Breast epithelium (tissue), 4 donors: ENCODE measurements around the gene EEPD1. TPM values are rescaled to one million over a fixed set of nuclear protein-coding genes. Genes with fewer than 3 reads are reported as not detected.

Experiments used
- DNase-seq, 2 donors: peaks; one replicate each; pipeline ENCODE4 v3.0.0-alpha.2; 2019; ENCODE audit warnings: low spot score in 2 of 2
- H3K27ac ChIP-seq, 2 donors: fragments of 200-600 bp; sonication (generic) in 1 of 2; one replicate each; pipeline ENCODE4 v1.5.1; 2016 to 2019; ENCODE audit warnings: mild to moderate bottlenecking in 1 of 2
- H3K27me3 ChIP-seq, 2 donors: fragments of 200-600 bp; sonication (generic) in 1 of 2; one replicate each; pipeline versions ENCODE4 v1.5.1 to v1.6.0; 2017 to 2019; ENCODE audit warnings: control low read depth in 1 of 2, mild to moderate bottlenecking in 1 of 2
- H3K36me3 ChIP-seq: fragments of 200-600 bp; one replicate; pipeline ENCODE4 v1.5.1; 2019
- H3K4me1 ChIP-seq, 2 donors: fragments of 200-600 bp; sonication (generic); one replicate each; pipeline ENCODE4 v1.5.1; 2016 to 2019; ENCODE audit warnings: control low read depth in 1 of 2
- H3K4me3 ChIP-seq, 3 donors: fragments of 200-600 bp; sonication (generic); 1 replicate in 2 of 3; 2 replicates in 1 of 3; pipeline ENCODE4 v1.5.1; 2016 to 2019; ENCODE audit warnings: mild to moderate bottlenecking in 3 of 3, moderate library complexity in 2 of 3
- H3K9me3 ChIP-seq, 2 donors: fragments of 200-600 bp; sonication (generic) in 1 of 2; one replicate each; pipeline ENCODE4 v1.5.1; 2016 to 2019; ENCODE audit warnings: control low read depth in 1 of 2
- CTCF ChIP-seq, 3 donors: fragments of 450-650 bp; IDR thresholded peaks; one replicate each; pipeline ENCODE4 v1.5.1; 2016 to 2017; ENCODE audit warnings: antibody characterized with exemption in 3 of 3, mild to moderate bottlenecking in 3 of 3, moderate library complexity in 3 of 3
- POLR2A ChIP-seq: fragments of 450-650 bp; IDR thresholded peaks from one replicate; pipeline ENCODE4 v1.6.1; 2016; ENCODE audit warnings: antibody characterized with exemption, mild to moderate bottlenecking, moderate library complexity
- POLR2AphosphoS5 ChIP-seq, 3 donors: sonication (generic); formaldehyde crosslinking; IDR thresholded peaks; one replicate each; pipeline ENCODE4 v1.6.1; 2017; ENCODE audit warnings: antibody characterized with exemption in 3 of 3
- intact Hi-C: fragments of 100-400 bp; cut with DNase I; formaldehyde crosslinking; loops from one replicate; pipeline ENCODE4 v1.15.1; 2023; ENCODE audit warnings: low total_unique reads
- total RNA-seq, 3 donors: library from RNA; depleted of rRNA; stranded (reverse); fragments of >200 nt; gene quantifications; one replicate each; pipeline ENCODE4 v1.1.0, GENCODE V29; 2016

EEPD1 gene
- total RNA-seq, 3 donors from 2014 or later: 6.4 to 32.5 (median 10.5) TPM

GRCh38 chr7:36300696-36301350, 147.8 kb downstream of the EEPD1 start:
- no peak for DNase-seq

GRCh38 chr7:36301914-36302771, 149.1 kb downstream of the EEPD1 start:
- Histone ChIP-seq H3K36me3 (no peaks in the 10 kb centered on the region), H3K4me3 (no peak overlapping the region), H3K27ac (peak overlapping the region; percentile 50 to 77), H3K4me1 (peaks cover 2 to 13% of the 10 kb centered on the region in 2 donors), H3K27me3 (no peaks in the 10 kb centered on the region), H3K9me3 (no peaks in the 10 kb centered on the region)
- no peak for TF ChIP-seq CTCF (IDR thresholded peaks at IDR 0.05)
- no peak for TF ChIP-seq POLR2A
- TF ChIP-seq POLR2AphosphoS5 (IDR thresholded peaks at IDR 0.05): no peak
- no peak for DNase-seq
- intact Hi-C loops: no loop called here

More at GRCh38 chr7:36300696-36301350, 147.8 kb downstream of the EEPD1 start:
- TF ChIP-seq CTCF (IDR thresholded peaks at IDR 0.05) (no peak), POLR2A (no peak), POLR2AphosphoS5 (IDR thresholded peaks at IDR 0.05) (no peak)
- no peaks in the 10 kb centered on the region for H3K9me3 ChIP-seq
- no peaks in the 10 kb centered on the region for H3K36me3 ChIP-seq
- peak overlapping the region in 1 of 2 donors; percentile 77 for H3K27ac ChIP-seq
- peaks cover 2 to 13% of the 10 kb centered on the region in 2 donors for H3K4me1 ChIP-seq
- H3K27me3 ChIP-seq: no peaks in the 10 kb centered on the region
- H3K4me3 ChIP-seq: no peak overlapping the region
- intact Hi-C loops: no loop called here

- Histone ChIP-seq H3K27ac (peak overlapping the region; percentile 50 to 77), H3K9me3 (no peaks in the 10 kb centered on the region), H3K4me3 (no peak overlapping the region), H3K4me1 (peaks cover 2 to 13% of the 10 kb centered on the region in 2 donors), H3K27me3 (no peaks in the 10 kb centered on the region), H3K36me3 (no peaks in the 10 kb centered on the region)
- intact Hi-C loops: no loop called here
- DNase-seq: peak; percentile 78 to 86
- TF ChIP-seq POLR2AphosphoS5 (IDR thresholded peaks at IDR 0.05) (peak; percentile 25 to 85 (median 73)), POLR2A (no peak), CTCF (IDR thresholded peaks at IDR 0.05) (no peak)
These were observed 150.4 kb downstream of the EEPD1 start for GRCh38 chr7:36303202-36304098.

- intact Hi-C loops: no loop called here
- no peaks in the 10 kb centered on the region for H3K27me3 ChIP-seq
- TF ChIP-seq POLR2A: no peak
- DNase-seq: no peak
- peak overlapping the region; percentile 50 to 77 for H3K27ac ChIP-seq
- H3K4me1 ChIP-seq: peaks cover 2 to 13% of the 10 kb centered on the region in 2 donors
- H3K4me3 ChIP-seq: no peak overlapping the region
- H3K36me3 ChIP-seq: no peaks in the 10 kb centered on the region
- no peaks in the 10 kb centered on the region for H3K9me3 ChIP-seq
These were observed 151.0 kb downstream of the EEPD1 start for GRCh38 chr7:36304099-36304425.

- Histone ChIP-seq H3K4me3 (no peak overlapping the region), H3K36me3 (no peaks in the 10 kb centered on the region), H3K4me1 (peaks cover 2 to 13% of the 10 kb centered on the region in 2 donors), H3K27ac (no peak overlapping the region), H3K27me3 (no peaks in the 10 kb centered on the region), H3K9me3 (no peaks in the 10 kb centered on the region)
- TF ChIP-seq POLR2A (no peak), POLR2AphosphoS5 (IDR thresholded peaks at IDR 0.05) (no peak)
- DNase-seq: no peak
- intact Hi-C loops: no loop called here
These were observed 152.2 kb downstream of the EEPD1 start for GRCh38 chr7:36305226-36305625.
